Effector memory CD4-positive, alpha-beta T cell (primary cell): ENCODE measurements around the gene BHLHE23.

Experiments used
- DNase-seq, 3 donors: peaks; one replicate each; pipeline ENCODE4 v3.0.0-alpha.2; 2020
- H3K27ac ChIP-seq: 2 replicates; pipeline ENCODE4 v1.7.0; 2013; ENCODE audit warnings: mild to moderate bottlenecking, low read length, moderate library complexity; ENCODE audit not compliant: insufficient read depth, poor library complexity, severe bottlenecking
- H3K27me3 ChIP-seq: replicated peaks from 2 replicates; pipeline ENCODE4 v1.7.0; 2013; ENCODE audit warnings: mild to moderate bottlenecking, low read length; ENCODE audit not compliant: insufficient read depth, control insufficient read depth, poor library complexity, severe bottlenecking
- H3K36me3 ChIP-seq: 2 replicates; pipeline ENCODE4 v1.7.0; 2013; ENCODE audit warnings: mild to moderate bottlenecking, low read length, moderate library complexity; ENCODE audit not compliant: control insufficient read depth, insufficient read depth
- H3K4me1 ChIP-seq: 2 replicates; pipeline ENCODE4 v1.7.0; 2013; ENCODE audit warnings: low read length, mild to moderate bottlenecking; ENCODE audit not compliant: control insufficient read depth, insufficient read depth, poor library complexity, severe bottlenecking
- H3K4me3 ChIP-seq: 2 replicates; pipeline ENCODE4 v1.7.0; 2013; ENCODE audit warnings: low read length, low read depth, mild to moderate bottlenecking; ENCODE audit not compliant: insufficient read depth, poor library complexity, severe bottlenecking
- H3K9me3 ChIP-seq: 2 replicates; pipeline ENCODE4 v1.7.0; 2013; ENCODE audit warnings: mild to moderate bottlenecking, low read length, moderate library complexity; ENCODE audit not compliant: control insufficient read depth

BHLHE23 gene

DNA sequence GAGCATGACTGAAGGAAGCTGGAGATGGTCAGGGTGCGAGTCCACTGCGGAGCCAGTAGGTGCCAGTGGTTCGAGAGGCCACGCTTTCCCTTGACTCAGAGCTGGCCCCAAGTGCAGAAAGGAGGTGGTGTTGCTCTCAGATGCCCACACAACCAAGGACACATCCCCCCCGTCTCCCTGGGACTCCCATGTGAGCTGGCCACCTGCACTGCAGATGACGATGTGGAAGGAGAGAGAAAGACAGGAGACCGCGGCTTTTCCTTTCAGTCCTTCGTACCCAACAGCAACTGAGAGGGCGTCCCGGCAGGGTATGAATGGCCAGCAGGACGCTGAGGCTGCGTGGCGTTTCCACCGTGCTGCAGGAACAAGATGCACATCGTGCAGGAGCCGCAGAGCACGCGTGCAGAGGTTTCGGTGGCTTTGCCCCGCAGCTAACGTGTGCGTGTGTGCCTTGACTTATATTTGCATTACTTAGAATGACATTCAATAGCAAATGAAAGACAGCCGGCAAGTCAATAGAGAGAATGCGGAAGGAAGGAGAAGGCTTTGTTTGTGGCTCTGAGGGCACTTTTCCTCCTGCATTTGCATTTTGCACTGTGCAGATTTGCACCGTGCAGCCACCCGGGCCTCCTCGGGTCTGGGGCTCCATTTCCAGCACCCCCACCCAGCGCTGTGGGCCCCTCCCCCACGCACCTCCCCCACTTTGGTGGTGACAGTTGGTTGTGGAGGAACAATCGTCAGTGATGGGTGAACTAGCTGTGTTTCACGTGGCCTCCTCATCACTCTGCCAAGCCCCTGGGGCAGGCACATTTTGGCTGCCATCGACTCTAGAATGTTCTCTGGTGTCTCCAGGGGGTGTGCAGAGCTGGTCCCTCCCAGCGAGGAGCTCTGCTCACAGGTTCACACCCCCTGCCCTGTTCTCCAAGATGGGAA is 26.4 kb upstream of the BHLHE23 start:
- Histone ChIP-seq H3K4me1 (no peaks in the 10 kb centered on the region), H3K36me3 (no peaks in the 10 kb centered on the region), H3K27me3 (no peaks in the 10 kb centered on the region), H3K4me3 (peak overlapping the region; percentile 37), H3K9me3 (no peaks in the 10 kb centered on the region), H3K27ac (no peak overlapping the region)
- DNase-seq: no peak

DNA sequence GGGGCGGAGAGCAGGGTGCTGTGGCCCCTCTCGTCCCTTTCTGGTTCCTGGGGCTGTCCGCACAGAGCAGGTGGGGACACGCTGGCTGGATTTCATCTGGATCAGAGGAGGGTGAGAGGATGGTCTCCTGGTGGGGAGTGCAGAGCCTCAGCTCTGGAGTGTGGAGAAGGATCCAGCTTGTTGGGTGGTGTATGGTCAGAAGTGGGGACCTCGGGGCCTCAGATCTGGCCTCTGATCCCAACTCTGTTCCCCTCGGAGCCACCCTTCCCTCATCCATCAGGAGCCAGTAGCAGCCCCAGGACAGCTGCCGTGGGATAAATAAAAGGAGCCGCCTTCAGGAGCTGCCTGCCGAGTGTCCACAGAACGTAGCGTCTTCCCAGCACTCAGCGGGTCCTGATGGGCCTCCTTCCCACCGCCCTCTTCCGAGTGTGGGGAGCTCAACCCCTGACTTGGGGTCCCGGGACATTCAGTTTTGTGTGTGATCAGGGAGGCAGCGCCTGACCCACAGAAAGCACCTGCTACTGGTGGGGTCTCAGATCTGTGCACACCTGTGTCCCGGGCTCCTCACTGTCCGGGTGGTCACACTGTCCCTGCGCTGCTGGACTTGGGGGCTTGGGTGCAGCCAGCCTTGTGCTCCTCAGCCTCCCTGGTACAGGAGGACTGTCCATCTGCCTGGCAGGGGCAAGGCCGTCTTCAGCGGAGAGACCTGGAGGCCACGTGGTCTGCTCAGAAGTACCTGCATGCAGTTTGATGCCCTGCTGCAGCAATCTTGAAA is 25.4 kb upstream of the BHLHE23 start:
- H3K27ac ChIP-seq: no peak overlapping the region
- no peaks in the 10 kb centered on the region for H3K36me3 ChIP-seq
- H3K4me3 ChIP-seq: no peak overlapping the region
- H3K9me3 ChIP-seq: no peaks in the 10 kb centered on the region
- peaks cover 6% of the 10 kb centered on the region for H3K27me3 ChIP-seq
- H3K4me1 ChIP-seq: no peaks in the 10 kb centered on the region
- no peak for DNase-seq

DNA sequence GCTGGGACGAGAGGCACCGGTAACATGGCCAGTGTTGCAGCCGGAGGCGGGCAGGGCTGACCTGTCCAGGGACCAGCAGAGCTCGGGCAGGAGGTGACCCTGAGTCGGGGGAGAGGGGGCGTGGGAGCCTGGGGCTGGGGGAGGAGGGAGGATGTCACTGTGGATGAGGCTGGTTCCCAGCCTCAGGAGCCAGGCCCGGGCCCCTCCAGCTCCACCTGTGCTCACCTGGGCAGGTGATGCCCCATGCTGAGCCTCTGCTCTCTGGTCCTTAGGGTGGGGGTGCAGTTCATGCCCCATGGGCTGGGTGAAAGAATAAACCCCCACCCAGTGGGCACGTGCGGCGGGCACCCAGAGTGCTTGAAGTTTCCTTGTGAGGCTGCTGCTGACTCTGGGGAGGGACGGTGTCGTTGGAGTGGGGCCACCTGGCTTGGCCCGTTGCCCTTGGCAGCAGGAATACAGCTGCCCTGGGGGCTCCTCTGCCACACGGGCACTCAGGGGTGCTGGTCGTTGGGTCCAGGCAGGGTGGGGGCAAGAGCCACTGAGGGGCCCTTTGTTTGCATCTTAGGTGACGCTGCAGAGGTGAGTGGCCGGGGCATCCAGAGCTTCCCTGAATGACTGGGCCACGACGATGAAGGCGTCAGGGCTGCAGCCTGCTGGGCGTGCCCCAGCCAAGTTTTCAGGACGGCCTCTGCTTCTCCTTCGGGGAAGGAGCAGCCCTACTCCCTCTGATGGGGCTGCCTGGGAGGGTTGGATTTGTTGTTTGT is 24.7 kb upstream of the BHLHE23 start:
- no peak overlapping the region for H3K27ac ChIP-seq

DNA sequence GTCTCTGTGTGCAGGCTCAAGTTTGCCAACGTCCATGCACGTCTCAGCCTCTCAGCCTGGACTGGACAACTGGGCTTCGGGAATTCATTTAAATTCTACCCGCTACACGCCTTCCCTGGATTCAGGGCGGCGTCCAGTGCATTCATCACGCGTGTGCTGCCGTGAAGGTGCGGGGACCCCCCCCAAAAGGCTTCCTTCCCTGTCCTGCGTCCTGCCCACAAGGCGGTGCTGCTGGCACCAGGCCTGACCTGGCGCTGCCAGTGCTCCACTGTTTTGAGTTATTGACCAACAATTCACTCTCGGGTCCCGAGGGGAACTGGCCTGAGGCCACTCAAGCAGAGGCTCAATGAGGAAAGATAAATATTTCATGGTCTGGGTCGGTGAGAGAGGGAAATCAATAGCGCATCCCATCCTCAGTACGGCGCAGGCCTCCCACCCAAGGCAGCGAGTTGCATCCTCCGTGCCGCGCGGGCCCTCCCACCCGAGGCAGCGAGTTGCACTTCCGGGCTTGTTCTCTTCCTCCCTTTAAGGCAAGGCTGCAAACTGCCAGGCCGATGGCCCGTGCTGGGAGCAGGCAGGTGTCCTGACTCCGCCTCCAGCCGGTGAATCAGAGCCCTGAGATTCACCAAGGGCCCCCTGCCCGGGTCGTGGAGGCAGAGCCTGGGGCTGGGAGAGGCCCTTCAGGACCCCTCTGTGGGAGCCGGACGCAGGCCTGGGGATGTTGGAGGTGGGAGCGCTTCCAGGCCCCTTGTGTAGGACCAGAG is 22.8 kb upstream of the BHLHE23 start:
- no peaks in the 10 kb centered on the region for H3K36me3 ChIP-seq
- peaks cover 7% of the 10 kb centered on the region for H3K27me3 ChIP-seq
- no peaks in the 10 kb centered on the region for H3K4me1 ChIP-seq
- H3K4me3 ChIP-seq: no peak overlapping the region
- no peak overlapping the region for H3K27ac ChIP-seq
- DNase-seq: no peak
- no peaks in the 10 kb centered on the region for H3K9me3 ChIP-seq

More for the DNA sequence above, 24.7 kb upstream of the BHLHE23 start:
- H3K9me3 ChIP-seq: no peaks in the 10 kb centered on the region
- H3K27me3 ChIP-seq: peaks cover 7% of the 10 kb centered on the region
- DNase-seq: no peak
- no peak overlapping the region for H3K4me3 ChIP-seq
- H3K36me3 ChIP-seq: no peaks in the 10 kb centered on the region
- no peaks in the 10 kb centered on the region for H3K4me1 ChIP-seq

DNA sequence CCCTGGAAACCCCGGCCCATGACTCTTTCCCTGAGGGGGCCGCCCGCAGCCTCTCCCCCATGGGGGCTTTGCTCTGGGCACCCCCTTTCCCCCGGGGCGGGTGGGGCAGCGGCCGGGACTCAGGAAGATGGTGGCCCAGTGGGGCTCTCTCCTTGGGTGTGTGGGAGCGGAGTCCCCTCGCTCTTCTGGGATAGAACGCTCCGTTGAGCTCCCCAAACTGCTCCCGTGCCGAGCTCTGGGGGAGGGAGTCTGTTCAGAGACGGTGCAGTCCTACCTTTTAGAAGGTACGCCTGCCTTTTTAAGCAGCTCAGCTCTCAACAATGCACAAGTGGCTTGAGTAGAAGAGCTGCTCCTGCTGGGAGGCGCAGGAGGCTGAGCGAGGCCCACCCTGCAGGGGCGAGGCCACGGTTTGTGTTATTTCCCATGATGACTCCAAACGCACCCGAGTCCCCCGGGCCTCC is 21.7 kb upstream of the BHLHE23 start:
- Histone ChIP-seq H3K36me3 (no peaks in the 10 kb centered on the region), H3K4me1 (no peaks in the 10 kb centered on the region), H3K27ac (no peak overlapping the region), H3K4me3 (no peak overlapping the region), H3K9me3 (no peaks in the 10 kb centered on the region), H3K27me3 (peaks cover 7% of the 10 kb centered on the region)
- no peak for DNase-seq

DNA sequence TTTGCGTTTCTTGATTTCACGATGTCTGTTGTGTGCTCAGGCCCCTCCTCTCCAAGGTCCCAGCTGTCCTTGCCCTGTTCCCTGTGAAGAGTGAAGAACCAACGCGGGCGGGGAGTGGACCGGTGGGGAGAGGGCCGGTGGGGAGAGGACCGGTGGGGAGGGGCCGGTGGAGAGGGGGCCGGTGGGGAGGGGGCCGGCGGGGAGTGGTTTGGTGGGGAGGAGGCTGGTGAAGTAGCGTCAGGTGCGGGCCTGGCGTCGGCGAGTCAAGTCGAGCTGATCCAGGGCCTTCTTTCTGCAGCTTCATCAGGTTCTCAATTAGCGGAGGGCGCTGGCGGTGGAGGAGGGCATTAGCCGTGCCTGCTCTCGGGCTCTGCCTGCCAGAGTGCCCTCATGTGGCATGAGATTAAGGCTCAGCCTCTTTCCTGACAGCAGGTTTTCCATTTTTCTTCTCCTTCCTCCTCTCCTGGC is 21.2 kb upstream of the BHLHE23 start:
- no peak overlapping the region for H3K4me3 ChIP-seq
- no peaks in the 10 kb centered on the region for H3K36me3 ChIP-seq
- no peaks in the 10 kb centered on the region for H3K9me3 ChIP-seq
- no peak for DNase-seq
- H3K27ac ChIP-seq: no peak overlapping the region
- no peaks in the 10 kb centered on the region for H3K4me1 ChIP-seq
- H3K27me3 ChIP-seq: peaks cover 7% of the 10 kb centered on the region

DNA sequence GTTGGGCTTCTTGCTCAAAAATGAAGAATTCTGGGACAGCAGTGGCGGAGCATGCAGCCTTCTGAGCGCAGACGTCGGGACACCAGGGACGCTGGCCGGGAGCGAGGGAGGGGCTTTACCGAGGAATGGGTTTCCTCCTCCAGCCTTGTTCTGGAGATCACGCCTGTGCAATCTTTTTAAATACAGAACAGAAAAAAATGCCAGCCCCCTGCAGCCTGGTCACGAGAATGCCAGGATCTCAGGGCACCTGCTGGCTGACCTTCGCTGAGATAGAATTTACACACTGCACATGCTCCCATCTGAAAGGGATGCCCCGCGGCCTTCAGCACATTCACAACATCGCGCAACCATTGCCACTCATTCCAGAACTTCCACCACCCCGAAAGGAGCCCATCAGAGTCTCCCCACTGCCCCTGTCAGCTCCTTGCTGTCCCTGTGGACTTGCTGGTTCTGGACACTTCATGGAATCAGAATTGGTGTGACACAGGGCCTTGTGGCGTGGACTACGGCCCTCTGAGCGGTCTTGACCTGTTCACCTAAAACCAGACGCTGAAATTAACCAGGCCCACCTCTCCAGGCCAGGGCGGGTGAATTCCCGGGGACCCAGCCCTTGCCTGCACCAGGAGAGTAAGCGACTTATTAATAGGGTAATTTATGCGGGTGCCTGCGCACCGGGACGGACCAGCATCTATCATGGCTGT is 20.6 kb upstream of the BHLHE23 start:
- no peak for DNase-seq
- H3K36me3 ChIP-seq: no peaks in the 10 kb centered on the region
- H3K9me3 ChIP-seq: no peaks in the 10 kb centered on the region
- no peak overlapping the region for H3K27ac ChIP-seq
- no peak overlapping the region for H3K4me3 ChIP-seq
- H3K27me3 ChIP-seq: peaks cover 7% of the 10 kb centered on the region
- no peaks in the 10 kb centered on the region for H3K4me1 ChIP-seq

DNA sequence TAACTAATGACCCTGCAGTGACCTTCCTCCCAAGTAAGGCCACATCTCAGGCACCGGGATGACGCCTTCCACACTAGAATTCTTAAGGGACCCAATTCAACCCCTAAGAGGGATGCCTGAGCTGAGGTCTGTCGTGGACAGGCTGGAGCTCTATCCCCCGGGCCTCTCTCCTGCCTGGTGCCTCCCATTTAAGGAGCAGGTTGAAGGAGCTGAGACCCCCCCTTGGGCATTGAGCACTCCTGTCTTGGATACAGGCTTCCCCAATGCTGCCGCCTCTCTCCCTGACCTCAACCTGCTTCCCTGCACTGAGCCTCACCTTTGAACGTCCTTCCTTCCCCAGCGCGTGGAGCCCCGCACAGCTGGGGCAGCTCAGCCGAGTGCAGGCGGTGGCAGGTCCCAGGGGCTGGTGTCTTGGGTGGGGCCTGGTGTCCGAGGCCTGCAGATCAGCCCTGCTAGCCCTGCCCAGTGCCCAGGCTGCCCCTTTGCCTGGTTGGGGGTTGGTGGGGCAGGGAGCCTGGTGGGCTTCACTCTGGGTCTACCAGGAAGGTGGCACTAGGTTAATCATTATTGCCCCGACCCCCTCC is 19.9 kb upstream of the BHLHE23 start:
- Histone ChIP-seq H3K27me3 (peaks cover 7% of the 10 kb centered on the region), H3K36me3 (no peaks in the 10 kb centered on the region), H3K27ac (no peak overlapping the region), H3K4me3 (no peak overlapping the region), H3K9me3 (no peaks in the 10 kb centered on the region), H3K4me1 (no peaks in the 10 kb centered on the region)
- no peak for DNase-seq
